Progenitor cell of endocrine pancreas (in vitro differentiated cells): Measurements from ENCODE around the gene CEACAM21. TPM values are rescaled to one million over a fixed set of nuclear protein-coding genes. Genes with fewer than 3 reads are reported as not detected.

Source experiments
- DNase-seq: peaks from one replicate; pipeline ENCODE4 v3.0.0; 2021; ENCODE audit warnings: low spot score; ENCODE audit not compliant: unreplicated experiment
- H3K27ac Mint-ChIP-seq: 2 replicates; pipeline ENCODE4 v1.8.0; 2021; ENCODE audit warnings: mild to moderate bottlenecking, moderate library complexity, mixed read lengths
- H3K27me3 Mint-ChIP-seq: 2 replicates; pipeline ENCODE4 v1.8.0; 2021; ENCODE audit warnings: mixed read lengths
- H3K36me3 Mint-ChIP-seq: 2 replicates; pipeline ENCODE4 v1.8.0; 2022; ENCODE audit warnings: mixed read lengths; ENCODE audit not compliant: insufficient read depth
- H3K4me1 Mint-ChIP-seq: 2 replicates; pipeline ENCODE4 v1.8.0; 2021; ENCODE audit warnings: low read depth, mixed read lengths
- H3K4me3 Mint-ChIP-seq: 2 replicates; pipeline ENCODE4 v1.8.0; 2021; ENCODE audit warnings: low read depth, mild to moderate bottlenecking, moderate library complexity, mixed read lengths
- H3K9me3 Mint-ChIP-seq: 2 replicates; pipeline ENCODE4 v1.8.0; 2021; ENCODE audit warnings: low read depth, mixed read lengths
- CTCF ChIP-seq: fragments of 200-600 bp; sonication (generic); IDR thresholded peaks from one replicate; pipeline ENCODE4 v1.5.0; 2021; ENCODE audit warnings: antibody characterized with exemption, mild to moderate bottlenecking; ENCODE audit not compliant: unreplicated experiment
- total RNA-seq: library from RNA; stranded (reverse); gene quantifications from 2 replicates; pipeline ENCODE4 v1.2.1, GENCODE V29; 2021

The CEACAM21 gene
- total RNA-seq, 1 donor from 2014 or later = not detected

DNA sequence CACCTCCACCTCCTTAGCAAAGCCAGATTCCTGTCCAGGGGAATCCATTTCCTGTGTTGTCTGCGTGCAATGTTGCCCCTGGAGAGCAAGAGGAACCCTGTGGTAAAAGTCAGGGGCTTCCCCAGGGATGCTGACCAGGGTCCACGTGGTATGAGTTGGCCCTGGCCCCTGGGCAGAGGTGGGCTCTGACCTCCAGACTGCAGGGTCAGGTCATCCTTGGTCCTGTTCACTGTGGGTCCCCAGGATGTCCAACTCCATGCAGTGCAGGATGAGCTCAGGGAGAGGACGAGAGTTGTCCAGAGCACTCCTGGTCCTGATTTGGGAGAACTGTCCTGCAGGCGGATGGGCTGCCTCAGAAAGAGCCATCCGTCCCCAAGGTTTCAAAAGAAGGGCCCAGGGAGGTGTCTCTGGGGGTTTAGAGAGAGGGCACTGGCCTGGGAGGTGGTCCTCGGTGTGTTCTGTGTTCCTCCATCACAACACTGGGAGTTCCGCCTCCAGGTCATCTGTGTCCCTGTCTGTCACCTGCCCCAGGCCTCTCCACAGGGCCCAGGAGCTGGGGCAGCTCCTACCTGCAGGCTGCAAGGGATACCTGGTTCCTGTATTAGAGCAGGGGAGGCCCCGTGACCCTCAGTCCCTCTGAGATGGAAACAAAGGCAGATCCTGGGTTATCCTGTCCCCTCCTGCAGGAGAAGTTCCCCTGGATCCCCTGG is 52.2 kb downstream of the CEACAM21 start:
- Mint-ChIP-seq H3K9me3 (peaks cover 35% of the 10 kb centered on the region), H3K4me1 (no peaks in the 10 kb centered on the region), H3K36me3 (peaks cover 1% of the 10 kb centered on the region), H3K27me3 (no peaks in the 10 kb centered on the region), H3K4me3 (no peak overlapping the region), H3K27ac (no peak overlapping the region)
- no peak for DNase-seq
- no peak for TF ChIP-seq CTCF

Other genes with a start within 250 kb of the CEACAM21 start
- gene TGFB1, start 222.2 kb upstream of the CEACAM21 start, total RNA-seq = 4.3 and 5.5 TPM in 2 replicates
- 8.6 and 10.7 TPM in 2 replicates for gene B9D2, start 212.0 kb upstream of the CEACAM21 start, total RNA-seq
- gene TMEM91, start 199.6 kb upstream of the CEACAM21 start, total RNA-seq = 12.8 and 14.3 TPM in 2 replicates
- 15.4 and 17.0 TPM in 2 replicates for gene EXOSC5, start 178.8 kb upstream of the CEACAM21 start, total RNA-seq
- 15.2 and 16.3 TPM in 2 replicates for gene BCKDHA, start 178.3 kb upstream of the CEACAM21 start, total RNA-seq
- gene B3GNT8, start 148.8 kb upstream of the CEACAM21 start, total RNA-seq = 4.4 and 4.6 TPM in 2 replicates
- gene DMAC2, start 136.3 kb upstream of the CEACAM21 start, total RNA-seq = 51.3 and 54.1 TPM in 2 replicates
- not detected in 2 replicates for gene ERICH4, start 133.0 kb upstream of the CEACAM21 start, total RNA-seq
- gene CEACAM4, start 50.9 kb downstream of the CEACAM21 start, total RNA-seq = not detected in 2 replicates
- gene CEACAM7, start 112.1 kb downstream of the CEACAM21 start, total RNA-seq = not detected in 2 replicates
- not detected in 2 replicates for gene CEACAM5, start 132.5 kb downstream of the CEACAM21 start, total RNA-seq
- 0.19 and 0.31 TPM in 2 replicates for gene CEACAM6, start 179.4 kb downstream of the CEACAM21 start, total RNA-seq
- not detected in 2 replicates for gene CEACAM3, start 220.4 kb downstream of the CEACAM21 start, total RNA-seq